Esophagus squamous epithelium (tissue), 5 donors: ENCODE measurements around the gene PSEN1. TPM values are rescaled to one million over a fixed set of nuclear protein-coding genes. Genes with fewer than 3 reads are reported as not detected.
A peak's percentile ranks its signal among the peaks of the same experiment; 100 is the strongest.

Experiments used
- DNase-seq: peaks from one replicate; lab custom pipeline; 2025; lab: John Stamatoyannopoulos, UW
- H3K27ac ChIP-seq, 4 donors: fragments of 200-600 bp; sonication (generic); one replicate each; pipeline ENCODE4 v1.5.1; 2016 to 2019; ENCODE audit warnings: mild to moderate bottlenecking in 1 of 4
- H3K27me3 ChIP-seq, 4 donors: fragments of 200-600 bp; sonication (generic); 1 replicate in 3 of 4; 2 replicates in 1 of 4; pipeline versions ENCODE4 v1.5.1 to v1.6.0; 2017 to 2021; ENCODE audit warnings: antibody characterized with exemption in 1 of 4
- H3K36me3 ChIP-seq, 3 donors: fragments of 200-600 bp; sonication (generic); one replicate each; pipeline ENCODE4 v1.5.1; 2016 to 2019
- H3K4me1 ChIP-seq, 3 donors: fragments of 200-600 bp; sonication (generic); one replicate each; pipeline ENCODE4 v1.5.1; 2017 to 2019
- H3K4me3 ChIP-seq, 4 donors: fragments of 200-600 bp; sonication (generic); 1 replicate in 3 of 4; 2 replicates in 1 of 4; pipeline ENCODE4 v1.5.1; 2016 to 2019; ENCODE audit warnings: mild to moderate bottlenecking in 2 of 4, moderate library complexity in 1 of 4
- H3K9me3 ChIP-seq, 3 donors: fragments of 200-600 bp; sonication (generic); one replicate each; pipeline ENCODE4 v1.5.1; 2016 to 2019
- CTCF ChIP-seq, 6 experiments: fragments of 450-650 bp in 4 of 6; fragments of 200-600 bp in 2 of 6; sonication (generic) in 2 of 6; IDR thresholded peaks; one replicate each; pipeline ENCODE4 v1.5.1; 2016 to 2019; ENCODE audit warnings: antibody characterized with exemption in 6 of 6, mild to moderate bottlenecking in 4 of 6, moderate library complexity in 4 of 6
- POLR2A ChIP-seq, 4 donors: fragments of 450-650 bp; IDR thresholded peaks; one replicate each; pipeline ENCODE4 v1.6.1; 2017; ENCODE audit warnings: antibody characterized with exemption in 4 of 4, mild to moderate bottlenecking in 4 of 4, moderate library complexity in 3 of 4
- WGBS, 2 donors: methylation state at CpG; one replicate each; pipeline ENCODE4 v1.1.5; 2018; 5-methylcytosine and 5-hydroxymethylcytosine counted together
- intact Hi-C: fragments of 100-400 bp; cut with DNase I; formaldehyde crosslinking; loops from one replicate; pipeline ENCODE4 v1.15.0; 2022
- total RNA-seq, 4 donors: library from RNA; depleted of rRNA; stranded (reverse); fragments of >200 nt; gene quantifications; one replicate each; pipeline ENCODE4 v1.1.0, GENCODE V29; 2016
- donor health status: DM: yes; HTN: yes; CAD: no.

PSEN1 gene
- total RNA-seq, 4 donors from 2014 or later, result 34.6 to 49.8 (median 41.5) TPM

- no peaks in the 10 kb centered on the region for H3K9me3 ChIP-seq
- intact Hi-C loops, result no loop called here
- WGBS, 2 donors, result 31 to 46% methylated on average over 12 to 14 of the region's 19 CpGs
- DNase-seq, result no peak
- H3K27ac ChIP-seq, result no peak overlapping the region
- peaks cover 0 to 9% (median 0%) of the 10 kb centered on the region in 3 donors for H3K36me3 ChIP-seq
- H3K4me3 ChIP-seq, result no peak overlapping the region
- TF ChIP-seq CTCF (IDR thresholded peaks at IDR 0.05) (peak in 1 of 6 experiments; percentile 17), POLR2A (IDR thresholded peaks at IDR 0.05) (no peak)
- peaks cover 14 to 35% (median 18%) of the 10 kb centered on the region in 3 donors for H3K4me1 ChIP-seq
- H3K27me3 ChIP-seq, result peaks cover 0 to 36% (median 0%) of the 10 kb centered on the region in 4 donors
These were observed 95.9 kb downstream of the PSEN1 start for GRCh38 chr14:73231981-73232851.

GRCh38 chr14:73232984-73233383 lies 96.7 kb downstream of the PSEN1 start:
- H3K9me3 ChIP-seq, result no peaks in the 10 kb centered on the region
- H3K4me1 ChIP-seq, result peaks cover 16 to 35% (median 21%) of the 10 kb centered on the region in 3 donors
- H3K27me3 ChIP-seq, result peaks cover 0 to 43% (median 0%) of the 10 kb centered on the region in 4 donors
- no peak for DNase-seq
- intact Hi-C loops, result no loop called here
- no peak overlapping the region for H3K4me3 ChIP-seq
- H3K27ac ChIP-seq, result no peak overlapping the region
- 61 to 69% methylated on average over 3 to 8 of the region's 8 CpGs for WGBS, 2 donors
- peaks cover 0 to 9% (median 0%) of the 10 kb centered on the region in 3 donors for H3K36me3 ChIP-seq
- no peak for TF ChIP-seq CTCF (IDR thresholded peaks at IDR 0.05)
- no peak for TF ChIP-seq POLR2A (IDR thresholded peaks at IDR 0.05)

GRCh38 chr14:73233564-73233963 lies 97.3 kb downstream of the PSEN1 start:
- peaks cover 15 to 35% (median 21%) of the 10 kb centered on the region in 3 donors for H3K4me1 ChIP-seq
- H3K4me3 ChIP-seq, result no peak overlapping the region
- no peak overlapping the region for H3K27ac ChIP-seq
- 77 to 85% methylated on average over 3 to 5 of the region's 10 CpGs for WGBS, 2 donors
- peaks cover 0 to 49% (median 0%) of the 10 kb centered on the region in 4 donors for H3K27me3 ChIP-seq
- TF ChIP-seq POLR2A (IDR thresholded peaks at IDR 0.05) (no peak), CTCF (IDR thresholded peaks at IDR 0.05) (no peak)
- no peak for DNase-seq
- intact Hi-C loops, result no loop called here
- no peaks in the 10 kb centered on the region for H3K9me3 ChIP-seq
- peaks cover 0 to 5% (median 0%) of the 10 kb centered on the region in 3 donors for H3K36me3 ChIP-seq

GRCh38 chr14:73234029-73234428 lies 97.7 kb downstream of the PSEN1 start:
- peaks cover 15 to 35% (median 21%) of the 10 kb centered on the region in 3 donors for H3K4me1 ChIP-seq

More at GRCh38 chr14:73234029-73234428, 97.7 kb downstream of the PSEN1 start:
- H3K36me3 ChIP-seq, result peaks cover 0 to under 1% (median 0%) of the 10 kb centered on the region in 3 donors
- no peak overlapping the region for H3K4me3 ChIP-seq
- H3K9me3 ChIP-seq, result no peaks in the 10 kb centered on the region
- no peak for DNase-seq
- peaks cover 0 to 54% (median 0%) of the 10 kb centered on the region in 4 donors for H3K27me3 ChIP-seq
- intact Hi-C loops, result no loop called here
- no peak for TF ChIP-seq POLR2A (IDR thresholded peaks at IDR 0.05)
- TF ChIP-seq CTCF (IDR thresholded peaks at IDR 0.05), result no peak
- no peak overlapping the region for H3K27ac ChIP-seq
- WGBS, 2 donors, result 79 to 92% methylated on average over 2 to 5 of the region's 5 CpGs
